ENCODE measurements around the gene DAB2.

The DAB2 gene

GRCh38 chr5:39459071-39459470 lies 34.3 kb upstream of the DAB2 start:
- Mint-ChIP-seq H3K4me1 (peaks cover 22 to 36% of the 10 kb centered on the region in 2 donors), H3K36me3 (peaks cover 0 to 3% of the 10 kb centered on the region in 2 donors), H3K9me3 (peaks cover 1 to 3% of the 10 kb centered on the region in 2 donors), H3K4me3 (no peak overlapping the region), H3K27me3 (peaks cover under 1 to 5% of the 10 kb centered on the region in 2 donors), H3K27ac (no peak overlapping the region)
- DNase-seq = no peak
- ATAC-seq (replicated peaks) = no peak

GRCh38 chr5:39455645-39456044 lies 30.9 kb upstream of the DAB2 start:
- H3K4me3 Mint-ChIP-seq = no peak overlapping the region

GRCh38 chr5:39453606-39454005 lies 28.8 kb upstream of the DAB2 start:
- no peak for ATAC-seq (replicated peaks)
- no peak overlapping the region for H3K4me3 Mint-ChIP-seq
- H3K27me3 Mint-ChIP-seq = peaks cover 0 to 4% of the 10 kb centered on the region in 2 donors
- H3K27ac Mint-ChIP-seq = no peak overlapping the region
- DNase-seq = no peak
- H3K9me3 Mint-ChIP-seq = peaks cover 1 to 3% of the 10 kb centered on the region in 2 donors
- H3K4me1 Mint-ChIP-seq = peaks cover 11 to 16% of the 10 kb centered on the region in 2 donors
- peaks cover 0 to 3% of the 10 kb centered on the region in 2 donors for H3K36me3 Mint-ChIP-seq

More at GRCh38 chr5:39455645-39456044, 30.9 kb upstream of the DAB2 start:
- Mint-ChIP-seq H3K4me1 (peaks cover 11 to 21% of the 10 kb centered on the region in 2 donors), H3K27ac (no peak overlapping the region), H3K36me3 (peaks cover 0 to 3% of the 10 kb centered on the region in 2 donors), H3K9me3 (peaks cover 1 to 3% of the 10 kb centered on the region in 2 donors), H3K27me3 (peaks cover 0 to 5% of the 10 kb centered on the region in 2 donors)
- DNase-seq (no peak), ATAC-seq (replicated peaks) (peak; percentile 29 to 53)

GRCh38 chr5:39452846-39453245 lies 28.1 kb upstream of the DAB2 start:
- Mint-ChIP-seq H3K27me3 (no peaks in the 10 kb centered on the region), H3K9me3 (no peaks in the 10 kb centered on the region), H3K4me1 (peaks cover 11 to 16% of the 10 kb centered on the region in 2 donors), H3K36me3 (no peaks in the 10 kb centered on the region), H3K4me3 (no peak overlapping the region), H3K27ac (no peak overlapping the region)
- no peak for DNase-seq
- ATAC-seq (replicated peaks) = no peak

- Mint-ChIP-seq H3K9me3 (no peaks in the 10 kb centered on the region), H3K27me3 (peaks cover 0 to 7% of the 10 kb centered on the region in 2 donors), H3K4me1 (peaks cover 9 to 10% of the 10 kb centered on the region in 2 donors), H3K27ac (no peak overlapping the region), H3K36me3 (no peaks in the 10 kb centered on the region), H3K4me3 (no peak overlapping the region)
- no peak for DNase-seq
- ATAC-seq (replicated peaks) = no peak
Observed at GRCh38 chr5:39451276-39451941, 26.6 kb upstream of the DAB2 start.

- H3K36me3 Mint-ChIP-seq = no peaks in the 10 kb centered on the region
- no peak for DNase-seq
- no peak overlapping the region for H3K4me3 Mint-ChIP-seq
- no peak for ATAC-seq (replicated peaks)
- no peaks in the 10 kb centered on the region for H3K9me3 Mint-ChIP-seq
- peaks cover 5 to 13% of the 10 kb centered on the region in 2 donors for H3K27me3 Mint-ChIP-seq
- peaks cover under 1 to 1% of the 10 kb centered on the region in 2 donors for H3K4me1 Mint-ChIP-seq
- H3K27ac Mint-ChIP-seq = no peak overlapping the region
Observed at GRCh38 chr5:39450487-39450886, 25.7 kb upstream of the DAB2 start.

GRCh38 chr5:39449591-39449990 lies 24.8 kb upstream of the DAB2 start:
- no peak for ATAC-seq (replicated peaks)

GRCh38 chr5:39448506-39449128 lies 23.8 kb upstream of the DAB2 start:
- Mint-ChIP-seq H3K27me3 (peaks cover 5 to 13% of the 10 kb centered on the region in 2 donors), H3K4me3 (no peak overlapping the region), H3K9me3 (no peaks in the 10 kb centered on the region), H3K27ac (no peak overlapping the region), H3K36me3 (no peaks in the 10 kb centered on the region), H3K4me1 (no peaks in the 10 kb centered on the region)
- DNase-seq (no peak), ATAC-seq (replicated peaks) (no peak)

More at GRCh38 chr5:39449591-39449990, 24.8 kb upstream of the DAB2 start:
- no peak for DNase-seq
- no peaks in the 10 kb centered on the region for H3K36me3 Mint-ChIP-seq
- H3K4me3 Mint-ChIP-seq = no peak overlapping the region
- no peak overlapping the region for H3K27ac Mint-ChIP-seq
- H3K4me1 Mint-ChIP-seq = no peaks in the 10 kb centered on the region
- no peaks in the 10 kb centered on the region for H3K9me3 Mint-ChIP-seq
- peaks cover 5 to 13% of the 10 kb centered on the region in 2 donors for H3K27me3 Mint-ChIP-seq

GRCh38 chr5:39447968-39448367 lies 23.2 kb upstream of the DAB2 start:
- no peak for DNase-seq

GRCh38 chr5:39447059-39447458 lies 22.3 kb upstream of the DAB2 start:
- no peaks in the 10 kb centered on the region for H3K36me3 Mint-ChIP-seq
- DNase-seq = no peak

More at GRCh38 chr5:39447968-39448367, 23.2 kb upstream of the DAB2 start:
- no peaks in the 10 kb centered on the region for H3K9me3 Mint-ChIP-seq
- ATAC-seq (replicated peaks) = no peak
- no peak overlapping the region for H3K4me3 Mint-ChIP-seq
- H3K27me3 Mint-ChIP-seq = peaks cover 5 to 13% of the 10 kb centered on the region in 2 donors
- H3K4me1 Mint-ChIP-seq = no peaks in the 10 kb centered on the region
- H3K27ac Mint-ChIP-seq = no peak overlapping the region
- no peaks in the 10 kb centered on the region for H3K36me3 Mint-ChIP-seq

GRCh38 chr5:39446231-39446630 lies 21.5 kb upstream of the DAB2 start:
- Mint-ChIP-seq H3K36me3 (no peaks in the 10 kb centered on the region), H3K27ac (no peak overlapping the region), H3K9me3 (no peaks in the 10 kb centered on the region), H3K4me3 (no peak overlapping the region), H3K4me1 (no peaks in the 10 kb centered on the region), H3K27me3 (peaks cover 5 to 13% of the 10 kb centered on the region in 2 donors)
- ATAC-seq (replicated peaks) = no peak
- no peak for DNase-seq

More at GRCh38 chr5:39447059-39447458, 22.3 kb upstream of the DAB2 start:
- ATAC-seq (replicated peaks) = no peak
- Mint-ChIP-seq H3K4me3 (no peak overlapping the region), H3K27ac (no peak overlapping the region), H3K4me1 (no peaks in the 10 kb centered on the region), H3K27me3 (peaks cover 5 to 13% of the 10 kb centered on the region in 2 donors), H3K9me3 (no peaks in the 10 kb centered on the region)

GRCh38 chr5:39443911-39444310 lies 19.1 kb upstream of the DAB2 start:
- Mint-ChIP-seq H3K36me3 (no peaks in the 10 kb centered on the region), H3K27ac (no peak overlapping the region), H3K4me1 (no peaks in the 10 kb centered on the region), H3K4me3 (no peak overlapping the region), H3K27me3 (peaks cover 5 to 13% of the 10 kb centered on the region in 2 donors), H3K9me3 (no peaks in the 10 kb centered on the region)
- DNase-seq (no peak), ATAC-seq (replicated peaks) (no peak)

GRCh38 chr5:39442991-39443390 lies 18.2 kb upstream of the DAB2 start:
- no peaks in the 10 kb centered on the region for H3K4me1 Mint-ChIP-seq
- DNase-seq (no peak), ATAC-seq (replicated peaks) (no peak)
- H3K36me3 Mint-ChIP-seq = no peaks in the 10 kb centered on the region
- H3K9me3 Mint-ChIP-seq = peaks cover 0 to 1% of the 10 kb centered on the region in 2 donors
- H3K4me3 Mint-ChIP-seq = no peak overlapping the region
- peaks cover 9 to 13% of the 10 kb centered on the region in 2 donors for H3K27me3 Mint-ChIP-seq
- H3K27ac Mint-ChIP-seq = no peak overlapping the region

GRCh38 chr5:39441838-39442237 lies 17.1 kb upstream of the DAB2 start:
- Mint-ChIP-seq H3K9me3 (peaks cover 0 to 1% of the 10 kb centered on the region in 2 donors), H3K36me3 (no peaks in the 10 kb centered on the region), H3K27ac (no peak overlapping the region), H3K27me3 (peaks cover 9% of the 10 kb centered on the region in 2 donors), H3K4me1 (no peaks in the 10 kb centered on the region), H3K4me3 (no peak overlapping the region)
- DNase-seq (no peak), ATAC-seq (replicated peaks) (no peak)
